Activated CD8-positive, alpha-beta memory T cell treated with anti-CD3 and anti-CD28 coated beads for 36 hours (primary cell): ENCODE measurements around the gene CDC26. TPM values are rescaled to one million over a fixed set of nuclear protein-coding genes. Genes with fewer than 3 reads are reported as not detected.

Experiments used
- CTCF ChIA-PET: fragments of 350-600 bp; sonication (Branson Sonifier 250); formaldehyde crosslinking; loops from one replicate; lab custom pipeline; 2021; ENCODE audit warnings: antibody characterized with exemption; lab: Charles Lee
- POLR2A ChIA-PET: fragments of 350-600 bp; sonication (Branson Sonifier 250); formaldehyde crosslinking; loops from one replicate; lab custom pipeline; 2021; ENCODE audit warnings: antibody characterized with exemption; lab: Charles Lee
- total RNA-seq, 2 experiments: library from RNA; stranded (reverse); gene quantifications; one replicate each; pipeline ENCODE4 v1.2.3, GENCODE V29; 2021

The CDC26 gene
- total RNA-seq, 2 experiments from 2014 or later = 44.5 to 50.0 TPM

- POLR2A ChIA-PET = interaction anchor here (1.2 to 3.2 kb wide), 4 partner anchors 50 to 130 kb away, joined by 3 to 18 read pairs (median 5); partner anchors contain the start of genes CDC26, PRPF4 and SLC31A2
- CTCF ChIA-PET = interaction anchor here (0.6 to 1.3 kb wide), 4 partner anchors 24 to 234 kb away, joined by 3 read pairs; partner anchors contain the start of genes CDC26 and PRPF4
These were observed 55.4 kb downstream of the CDC26 start for GRCh38 chr9:113219969-113220368.

DNA sequence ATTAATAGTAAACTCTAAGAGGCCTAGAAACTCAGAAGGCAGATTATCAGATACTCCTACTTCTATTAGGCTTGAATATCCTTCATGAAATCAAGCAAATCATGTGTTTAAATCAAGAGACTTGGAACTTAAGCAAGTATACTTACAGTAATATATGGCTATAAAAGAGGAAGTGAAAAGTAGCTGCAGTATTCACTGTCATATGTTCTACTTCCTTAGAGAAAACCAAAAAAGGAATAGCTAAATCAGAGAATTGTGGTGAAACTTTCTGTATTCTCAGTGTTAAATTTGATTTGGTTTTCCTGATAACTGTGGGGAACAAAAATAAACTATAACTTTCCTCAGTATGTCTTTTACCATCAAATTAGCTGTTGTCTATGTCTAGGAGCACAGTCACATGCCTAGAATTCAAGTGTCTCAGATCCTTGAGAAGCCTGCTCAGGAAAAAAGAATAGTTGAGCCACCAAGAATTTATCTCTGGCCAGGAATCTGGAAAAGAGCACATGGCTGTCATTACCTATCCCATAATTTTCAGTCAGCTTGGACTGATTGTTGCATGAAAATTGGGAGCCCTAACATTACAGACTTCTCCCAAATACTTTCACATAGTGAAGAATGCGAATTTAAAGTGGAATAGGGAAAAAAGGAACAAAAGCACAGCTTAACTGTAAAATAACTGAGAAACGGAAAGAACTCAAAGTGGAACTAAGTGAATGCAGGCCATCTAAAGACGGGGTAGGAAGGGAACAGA is 56.0 kb downstream of the CDC26 start:
- CTCF ChIA-PET = interaction anchor here (0.6 to 1.3 kb wide), 4 partner anchors 23 to 235 kb away, joined by 3 read pairs; partner anchors contain the start of genes CDC26 and PRPF4
- POLR2A ChIA-PET = interaction anchor here (1.2 to 3.2 kb wide), 3 partner anchors 50 to 68 kb away, joined by 5 to 18 read pairs (median 5); partner anchors contain the start of genes CDC26, PRPF4 and SLC31A2

Other genes starting within 250 kb of the CDC26 start
- 1 to 10 TPM; 1.4 TPM for gene ZFP37, start 218.8 kb downstream of the CDC26 start, total RNA-seq
- gene SLC31A2, start 124.6 kb downstream of the CDC26 start, total RNA-seq = 1 to 10 TPM; 4.2 to 5.2 TPM
- 10 to 100 TPM; 32.6 to 32.8 TPM for gene FKBP15, start 54.3 kb downstream of the CDC26 start, total RNA-seq
- 10 to 100 TPM; 16.0 to 16.5 TPM for gene SLC31A1, start 54.0 kb downstream of the CDC26 start, total RNA-seq
- 10 to 100 TPM; 68.8 to 72.4 TPM for gene PRPF4, start 86 bp upstream of the CDC26 start, total RNA-seq
- not detected for gene RNF183, start 27.8 kb upstream of the CDC26 start, total RNA-seq
- 1 to 10 TPM; 1.9 to 2.6 TPM for gene WDR31, start 64.7 kb upstream of the CDC26 start, total RNA-seq
- 1 to 10 TPM; 5.0 to 6.1 TPM for gene BSPRY, start 74.0 kb upstream of the CDC26 start, total RNA-seq
- 10 to 100 TPM; 13.5 to 13.8 TPM for gene HDHD3, start 101.4 kb upstream of the CDC26 start, total RNA-seq
- 10 to 100 TPM; 18.2 to 20.1 TPM for gene ALAD, start 125.7 kb upstream of the CDC26 start, total RNA-seq
- gene POLE3, start 135.1 kb upstream of the CDC26 start, total RNA-seq = 10 to 100 TPM; 83.4 to 87.1 TPM
- under 1 TPM; 0.67 to 0.91 TPM for gene C9orf43, start 135.2 kb upstream of the CDC26 start, total RNA-seq
- gene RGS3, start 188.2 kb upstream of the CDC26 start, total RNA-seq = 100 to 1,000 TPM; 116 to 122 TPM